B cell (primary cell): ENCODE measurements around the gene PTPRG. TPM values are rescaled to one million over a fixed set of nuclear protein-coding genes. Genes with fewer than 3 reads are reported as not detected.

Experiments
- ATAC-seq: fragments of 200-7000 bp; cut with Tn5 transposase; one replicate; pipeline ENCODE4 v1.10.0; 2021; ENCODE audit warnings: low read depth, mild to moderate bottlenecking, moderate number of reproducible peaks, moderate library complexity
- CTCF ChIA-PET: fragments of 350-600 bp; sonication (Branson Sonifier 250); formaldehyde crosslinking; loops from one replicate; lab custom pipeline; 2021; ENCODE audit warnings: antibody characterized with exemption, inconsistent platforms; lab: Charles Lee
- POLR2A ChIA-PET: fragments of 350-600 bp; sonication (Branson Sonifier 250); formaldehyde crosslinking; loops from one replicate; lab custom pipeline; 2021; ENCODE audit warnings: antibody characterized with exemption; lab: Charles Lee
- DNase-seq: peaks from one replicate; pipeline ENCODE4 v3.0.0; 2013
- H2AFZ ChIP-seq: 2 replicates; pipeline ENCODE4 v1.6.1; 2012; ENCODE audit warnings: mild to moderate bottlenecking, low read depth, low read length; ENCODE audit not compliant: insufficient read depth, poor library complexity, severe bottlenecking
- H3K27ac ChIP-seq, 2 donors: 1 replicate in 1 of 2; 2 replicates in 1 of 2; pipeline ENCODE4 v1.5.1; 2012 to 2013; ENCODE audit warnings: low read length in 2 of 2, mild to moderate bottlenecking in 2 of 2, moderate library complexity in 1 of 2
- H3K27me3 ChIP-seq, 4 experiments: fragments of 200-600 bp in 1 of 4; sonication (generic) in 1 of 4; replicated peaks in 1 of 4; 1 replicate in 2 of 4; 2 replicates in 2 of 4; pipeline versions ENCODE4 v1.6.1 to v1.7.0; 2013 to 2016; ENCODE audit warnings: low read length in 3 of 4, mild to moderate bottlenecking in 2 of 4, mixed read lengths in 1 of 4, moderate library complexity in 1 of 4; ENCODE audit not compliant: insufficient read depth in 4 of 4, control insufficient read depth in 3 of 4; ENCODE audit errors: control extremely low read depth in 1 of 4
- H3K36me3 ChIP-seq, 2 experiments: replicated peaks in 1 of 2; 1 replicate in 1 of 2; 2 replicates in 1 of 2; pipeline versions ENCODE4 v1.6.1 to v1.7.1; 2013; ENCODE audit warnings: low read length in 1 of 2; ENCODE audit not compliant: insufficient read depth in 2 of 2, control insufficient read depth in 1 of 2; ENCODE audit errors: control extremely low read depth in 1 of 2, extremely low read depth in 1 of 2
- H3K4me1 ChIP-seq, 2 donors: fragments of 200-600 bp in 1 of 2; sonication (generic) in 1 of 2; 1 replicate in 1 of 2; 2 replicates in 1 of 2; pipeline versions ENCODE4 v1.5.1 to v1.6.1; 2013 to 2017; ENCODE audit warnings: low read length in 2 of 2; ENCODE audit not compliant: control insufficient read depth in 2 of 2, insufficient read depth in 2 of 2
- H3K4me2 ChIP-seq: replicated peaks from 2 replicates; pipeline ENCODE3; 2012; ENCODE audit warnings: mild to moderate bottlenecking, low read depth, low read length; ENCODE audit not compliant: poor library complexity, severe bottlenecking
- H3K4me3 ChIP-seq, 5 experiments: fragments of 200-600 bp in 1 of 5; sonication (generic) in 1 of 5; 1 replicate in 3 of 5; 2 replicates in 2 of 5; pipeline versions ENCODE4 v1.5.1 to v1.7.0; 2011 to 2016; ENCODE audit warnings: low read length in 4 of 5, mild to moderate bottlenecking in 4 of 5, low read depth in 2 of 5, control low read depth in 1 of 5, moderate library complexity in 1 of 5; ENCODE audit not compliant: insufficient read depth in 1 of 5; ENCODE audit errors: control extremely low read depth in 1 of 5, extremely low read depth in 1 of 5
- H3K79me2 ChIP-seq: fragments of 200-600 bp; sonication (generic); one replicate; pipeline ENCODE4 v1.6.0; 2016; ENCODE audit warnings: low read length; ENCODE audit not compliant: control insufficient read depth, insufficient read depth
- H3K9ac ChIP-seq: fragments of 200-600 bp; sonication (generic); 2 replicates; pipeline ENCODE4 v1.6.1; 2017; ENCODE audit warnings: mild to moderate bottlenecking, low read length, moderate library complexity
- H3K9me3 ChIP-seq, 3 donors: one replicate each; pipeline versions ENCODE4 v1.6.1 to v1.7.1; 2013; ENCODE audit warnings: low read length in 2 of 3; ENCODE audit not compliant: control insufficient read depth in 2 of 3, insufficient read depth in 1 of 3; ENCODE audit errors: control extremely low read depth in 1 of 3
- H4K20me1 ChIP-seq: 2 replicates; pipeline ENCODE4 v1.6.0; 2012; ENCODE audit warnings: mild to moderate bottlenecking, low read length; ENCODE audit not compliant: insufficient read depth, control insufficient read depth, poor library complexity, severe bottlenecking
- H3K27ac Mint-ChIP-seq: one replicate; pipeline ENCODE4 v1.8.0; 2021; ENCODE audit warnings: mixed read lengths
- H3K27me3 Mint-ChIP-seq: one replicate; pipeline ENCODE4 v1.8.0; 2021; ENCODE audit warnings: mixed read lengths
- H3K4me1 Mint-ChIP-seq: one replicate; pipeline ENCODE4 v1.8.0; 2021; ENCODE audit warnings: mixed read lengths
- H3K4me3 Mint-ChIP-seq: one replicate; pipeline ENCODE4 v1.8.0; 2021; ENCODE audit warnings: mixed read lengths
- H3K9me3 Mint-ChIP-seq: one replicate; pipeline ENCODE4 v1.8.0; 2022; ENCODE audit warnings: mixed read lengths; ENCODE audit not compliant: insufficient read depth
- CTCF ChIP-seq: fragments of 200-600 bp; IDR thresholded peaks from one replicate; pipeline ENCODE4 v1.8.0; 2022; ENCODE audit warnings: antibody characterized with exemption, mild to moderate bottlenecking
- EZH2 ChIP-seq: IDR thresholded peaks from 2 replicates; pipeline ENCODE4 v1.6.1; 2012; ENCODE audit warnings: borderline replicate concordance, low read depth, mild to moderate bottlenecking, moderate library complexity, low read length; ENCODE audit not compliant: insufficient read depth, poor library complexity, severe bottlenecking
- WGBS: methylation state at CpG from one replicate; pipeline ENCODE4 v1.1.5; 2013; ENCODE audit warnings: missing lambda C conversion rate; ENCODE audit not compliant: insufficient coverage; 5-methylcytosine and 5-hydroxymethylcytosine counted together
- intact Hi-C: fragments of 100-400 bp; cut with micrococcal nuclease; formaldehyde crosslinking; loops from one replicate; pipeline ENCODE4 v1.10.0; 2022
- polyA plus RNA-seq: library from polyadenylated mRNA; depleted of rRNA; stranded (reverse); fragments of >200 nt; gene quantifications from 2 replicates; pipeline ENCODE4 v1.2.3, GENCODE V29; 2012
- total RNA-seq, 2 donors: library from RNA; stranded (reverse); fragments of 120-200 nt in 1 of 2; gene quantifications; 1 replicate in 1 of 2; 2 replicates in 1 of 2; pipeline versions ENCODE4 v1.2.3 to v1.2.4, GENCODE V29; 2013 to 2022

PTPRG gene
- total and polyA plus RNA-seq, 2 donors (not counting 1 experiment from before 2014, with no cell fraction given): 0.12 to 1.3 TPM

GRCh38 chr3:61846488-61846887 lies 285.1 kb downstream of the PTPRG start:
- WGBS: 100% methylated on average over 1 of the region's 2 CpGs
- Histone ChIP-seq H3K27ac (no peak overlapping the region), H2AFZ (no peak overlapping the region), H3K9me3 (no peaks in the 10 kb centered on the region), H3K4me1 (no peaks in the 10 kb centered on the region), H3K4me2 (no peak overlapping the region), H3K4me3 (no peak overlapping the region), H3K9ac (no peak overlapping the region), H3K36me3 (no peaks in the 10 kb centered on the region), H4K20me1 (no peaks in the 10 kb centered on the region), H3K79me2 (no peaks in the 10 kb centered on the region), H3K27me3 (no peaks in the 10 kb centered on the region)
- no peak overlapping the region for H3K4me3 Mint-ChIP-seq
- no peaks in the 10 kb centered on the region for H3K9me3 Mint-ChIP-seq
- ATAC-seq (no peak), DNase-seq (no peak)
- no peak for TF ChIP-seq EZH2
- TF ChIP-seq CTCF: no peak
- no peak overlapping the region for H3K27ac Mint-ChIP-seq
- POLR2A ChIA-PET: no interaction called here
- CTCF ChIA-PET: no interaction called here
- no peaks in the 10 kb centered on the region for H3K4me1 Mint-ChIP-seq
- intact Hi-C loops: no loop called here
- H3K27me3 Mint-ChIP-seq: no peaks in the 10 kb centered on the region

- CTCF ChIA-PET: no interaction called here
- DNase-seq (no peak), ATAC-seq (no peak)
- H4K20me1 ChIP-seq: no peaks in the 10 kb centered on the region
- intact Hi-C loops: no loop called here
- H3K27me3 Mint-ChIP-seq: no peaks in the 10 kb centered on the region
- no peak for TF ChIP-seq CTCF
- no peaks in the 10 kb centered on the region for H3K36me3 ChIP-seq
- H3K4me1 Mint-ChIP-seq: no peaks in the 10 kb centered on the region
- no peaks in the 10 kb centered on the region for H3K79me2 ChIP-seq
- POLR2A ChIA-PET: no interaction called here
- no peaks in the 10 kb centered on the region for H3K27me3 ChIP-seq
- H3K27ac ChIP-seq: no peak overlapping the region
- H3K4me3 ChIP-seq: no peak overlapping the region
- 71% methylated on average over 1 of the region's 7 CpGs for WGBS
- no peak overlapping the region for H3K4me2 ChIP-seq
- H3K9me3 Mint-ChIP-seq: no peaks in the 10 kb centered on the region
- H3K4me1 ChIP-seq: no peaks in the 10 kb centered on the region
- H3K27ac Mint-ChIP-seq: no peak overlapping the region
- no peak overlapping the region for H3K9ac ChIP-seq
- no peak overlapping the region for H3K4me3 Mint-ChIP-seq
- H2AFZ ChIP-seq: no peak overlapping the region
- H3K9me3 ChIP-seq: no peaks in the 10 kb centered on the region
Measured at GRCh38 chr3:61847784-61848462, 286.6 kb downstream of the PTPRG start.
